GM10266 (cell line): Measurements from ENCODE around the gene SDK1.

Experiments
- DNase-seq: peaks from one replicate; pipeline ENCODE4 v3.0.0; 2012; ENCODE audit errors: extremely low spot score
- CTCF ChIP-seq: IDR thresholded peaks from 2 replicates; pipeline ENCODE4 v1.5.1; 2012; ENCODE audit warnings: mild to moderate bottlenecking, low read depth; ENCODE audit not compliant: control insufficient read depth, insufficient read depth; ENCODE audit errors: missing control alignments

Gene SDK1

GRCh38 chr7:3304131-3304530, 3.1 kb downstream of the SDK1 start:
- no peak for TF ChIP-seq CTCF
- DNase-seq: no peak

GRCh38 chr7:3307435-3307834, 6.4 kb downstream of the SDK1 start:
- no peak for TF ChIP-seq CTCF
- DNase-seq: no peak

GRCh38 chr7:3309140-3309539, 8.1 kb downstream of the SDK1 start:
- TF ChIP-seq CTCF: no peak
- DNase-seq: no peak

GRCh38 chr7:3309956-3310355, 8.9 kb downstream of the SDK1 start:
- TF ChIP-seq CTCF: no peak
- no peak for DNase-seq

GRCh38 chr7:3310884-3311283, 9.8 kb downstream of the SDK1 start:
- no peak for DNase-seq
- no peak for TF ChIP-seq CTCF

- no peak for TF ChIP-seq CTCF
- no peak for DNase-seq
Observed at GRCh38 chr7:3312583-3312982, 11.5 kb downstream of the SDK1 start.

- no peak for TF ChIP-seq CTCF
- DNase-seq: no peak
Observed at GRCh38 chr7:3318874-3319273, 17.8 kb downstream of the SDK1 start.

GRCh38 chr7:3321206-3321605, 20.2 kb downstream of the SDK1 start:
- no peak for TF ChIP-seq CTCF
- no peak for DNase-seq
